GM21423 (cell line): ENCODE results near the gene UPK3BL2.
"Not testable (repeated sequence)": the region's sequence is repeated elsewhere in the genome, so short reads cannot be mapped to it uniquely, and the experiment has no call there.

Source experiments
- ATAC-seq: cut with Tn5 transposase; IDR thresholded peaks from one replicate; pipeline ENCODE4 v1.9.1; 2021; ENCODE audit warnings: mild to moderate bottlenecking, moderate library complexity; ENCODE audit not compliant: unreplicated experiment

UPK3BL2 gene

GRCh38 chr7:102532127-102532526 is 11.4 kb downstream of the UPK3BL2 start:
- not testable (repeated sequence) for ATAC-seq

GRCh38 chr7:102531583-102531982 is 11.9 kb downstream of the UPK3BL2 start:
- not testable (repeated sequence) for ATAC-seq

DNA sequence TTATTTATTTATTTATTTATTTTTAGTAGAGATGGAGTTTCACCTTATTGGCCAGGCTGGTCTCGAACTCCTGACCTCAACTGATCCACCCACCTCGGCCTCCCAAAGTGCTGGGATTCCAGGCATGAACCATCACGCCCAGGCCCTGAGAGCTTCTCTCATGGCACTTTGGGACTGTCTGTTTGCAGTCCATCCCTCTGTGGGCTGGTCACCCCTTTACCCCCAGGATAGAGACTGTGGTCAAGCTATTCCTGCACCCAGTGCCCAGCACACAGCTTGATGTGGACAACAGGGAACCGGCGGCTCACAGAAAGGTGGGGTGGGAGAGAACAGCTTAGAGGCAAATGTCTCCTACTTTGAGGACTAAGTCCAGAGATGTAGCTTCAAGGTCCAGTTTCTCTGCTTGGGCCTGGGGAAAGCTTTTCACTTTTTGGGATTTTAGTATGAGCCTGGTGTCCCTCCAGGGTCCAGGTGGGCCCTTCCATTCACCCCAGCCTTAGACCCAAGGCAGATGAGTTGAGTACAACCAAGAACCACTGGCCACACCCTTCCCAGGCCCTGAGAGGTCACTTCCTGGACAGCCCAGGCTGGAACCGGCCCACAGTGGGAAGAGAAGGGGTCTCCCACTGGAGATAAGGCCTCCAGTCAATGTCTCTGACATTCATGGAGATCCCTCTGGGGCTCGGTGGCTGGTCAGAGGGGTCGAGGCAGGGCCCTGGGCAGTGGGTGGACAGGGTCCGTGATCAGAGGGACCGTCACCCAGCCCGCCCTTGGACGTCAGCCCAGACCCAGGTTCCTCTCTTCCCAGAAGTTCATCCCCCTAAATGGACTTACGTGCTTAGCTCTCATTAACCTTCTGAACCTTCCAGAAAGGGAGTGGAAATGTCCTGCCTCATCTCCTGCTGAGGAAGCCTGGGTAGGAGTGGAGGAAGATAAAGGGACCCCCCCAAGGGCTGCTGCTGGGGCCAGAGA is 15.4 kb downstream of the UPK3BL2 start:
- ATAC-seq = not testable (repeated sequence)

GRCh38 chr7:102527182-102527581 is 16.3 kb downstream of the UPK3BL2 start:
- not testable (repeated sequence) for ATAC-seq

DNA sequence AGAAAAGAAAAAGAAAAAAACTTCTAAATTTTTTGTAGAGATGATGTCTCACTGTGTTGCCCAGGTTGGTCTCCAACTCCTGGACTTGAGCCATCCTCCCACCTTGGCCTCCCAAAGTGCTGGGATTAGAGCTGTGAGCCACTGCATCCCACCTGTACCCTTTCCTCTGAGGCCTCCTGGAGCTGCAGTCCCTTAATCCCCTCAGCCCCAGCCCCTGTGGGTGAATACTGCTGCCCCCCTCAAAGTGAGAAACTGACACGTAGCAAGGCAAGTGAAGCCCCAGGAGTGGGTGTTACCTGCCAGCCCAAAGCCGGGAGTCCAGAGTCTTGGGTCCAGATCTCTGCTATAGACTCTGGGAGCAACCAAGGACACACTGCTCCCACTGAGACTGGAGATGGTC is 18.7 kb downstream of the UPK3BL2 start:
- not testable (repeated sequence) for ATAC-seq

DNA sequence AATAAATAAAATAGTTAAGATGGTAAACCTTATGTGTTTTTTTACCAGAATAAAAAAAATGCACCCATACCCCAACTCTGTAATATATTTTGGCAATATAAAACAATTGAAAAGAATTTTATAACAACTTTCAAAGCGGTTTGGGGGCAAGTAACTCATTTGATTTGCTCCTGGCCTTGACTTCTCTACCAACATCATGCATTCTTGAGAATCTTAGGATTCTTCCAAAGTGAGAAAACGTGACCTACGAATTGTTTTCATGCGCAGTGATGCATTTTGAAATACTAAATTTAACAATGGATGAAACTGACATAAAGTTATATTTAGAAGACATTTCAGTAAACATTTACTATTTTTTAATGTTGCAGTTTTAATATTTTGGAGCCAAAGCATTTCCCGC is 22.7 kb downstream of the UPK3BL2 start:
- ATAC-seq = not testable (repeated sequence)

DNA sequence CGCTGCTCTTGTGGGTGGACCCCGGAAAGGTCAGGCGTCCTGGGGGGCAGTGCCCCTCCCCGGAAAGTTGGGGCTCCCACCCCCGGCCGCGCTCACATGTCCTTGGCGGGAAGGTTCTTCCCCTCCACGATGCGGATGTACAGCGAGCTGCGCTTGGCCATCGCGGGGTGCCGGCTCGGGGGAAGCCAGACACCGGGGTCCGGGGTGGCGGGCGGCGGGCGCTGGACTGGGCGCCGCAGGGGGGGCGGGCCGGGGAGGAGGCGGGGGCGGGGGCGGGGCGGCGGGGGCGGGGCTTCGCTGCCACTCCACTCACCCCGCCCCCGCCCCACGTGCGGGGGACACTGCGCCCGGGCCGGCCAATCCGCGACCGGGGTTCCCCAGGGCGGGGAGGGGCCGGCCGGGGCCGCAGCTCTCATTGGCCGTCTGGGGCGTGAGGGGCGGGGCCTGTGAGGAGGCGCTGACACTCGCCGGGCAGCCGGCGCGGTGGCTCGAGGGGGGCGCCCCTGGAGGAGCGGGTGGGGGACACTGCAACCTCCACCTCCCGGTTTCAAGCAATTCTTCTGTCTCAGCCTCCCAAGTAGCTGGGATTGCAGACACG is 25.8 kb downstream of the UPK3BL2 start, which contains the start of gene RASA4B:
TSS of gene RASA4B (minus strand) at position 228 of the 598 bp plus-strand sequence. CDS start at position 161, 67 bp downstream.
- peak; percentile 67 for ATAC-seq

- ATAC-seq = not testable (repeated sequence)
Observed at GRCh38 chr7:102516951-102517350, 26.5 kb downstream of the UPK3BL2 start.

- ATAC-seq = not testable (repeated sequence)
Observed at GRCh38 chr7:102515889-102516288, 27.6 kb downstream of the UPK3BL2 start.

GRCh38 chr7:102514881-102515721 is 28.4 kb downstream of the UPK3BL2 start:
- ATAC-seq = peak; percentile 62

GRCh38 chr7:102512642-102513221 is 30.8 kb downstream of the UPK3BL2 start:
- ATAC-seq = not testable (repeated sequence)

DNA sequence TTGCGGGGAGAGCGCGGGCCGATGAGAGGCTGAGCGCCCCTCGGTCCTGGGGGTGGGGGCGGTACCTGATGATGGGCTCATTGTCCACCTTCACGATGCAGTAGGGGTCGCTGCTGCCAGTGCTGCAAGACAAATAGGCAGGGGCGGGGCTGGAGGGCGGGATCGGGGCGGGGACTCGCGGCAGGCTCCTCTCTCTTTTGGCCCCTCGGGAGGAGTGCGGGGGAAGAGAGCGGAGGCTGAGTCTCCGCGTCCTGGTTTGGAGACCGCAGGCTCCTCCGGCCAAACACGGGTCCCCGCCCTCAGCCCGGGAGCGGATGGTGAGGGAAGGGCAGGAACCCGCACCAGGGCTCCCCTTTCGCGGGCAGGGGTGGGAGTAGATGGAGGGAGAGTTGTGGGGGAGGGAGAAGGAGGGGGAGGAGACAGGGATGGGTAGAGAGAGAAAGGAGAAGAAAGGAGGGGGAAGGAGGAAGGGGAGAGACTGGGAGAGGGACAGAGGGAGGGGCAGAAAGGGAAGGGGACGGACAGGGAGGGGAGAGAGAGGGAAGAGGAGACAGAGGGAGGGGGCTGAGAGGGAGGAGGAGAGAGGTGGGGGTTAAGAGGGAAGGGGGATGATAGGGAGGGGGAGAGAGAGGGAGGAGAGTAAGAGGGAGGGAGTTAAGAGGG is 31.5 kb downstream of the UPK3BL2 start:
- ATAC-seq = peak; percentile 38

DNA sequence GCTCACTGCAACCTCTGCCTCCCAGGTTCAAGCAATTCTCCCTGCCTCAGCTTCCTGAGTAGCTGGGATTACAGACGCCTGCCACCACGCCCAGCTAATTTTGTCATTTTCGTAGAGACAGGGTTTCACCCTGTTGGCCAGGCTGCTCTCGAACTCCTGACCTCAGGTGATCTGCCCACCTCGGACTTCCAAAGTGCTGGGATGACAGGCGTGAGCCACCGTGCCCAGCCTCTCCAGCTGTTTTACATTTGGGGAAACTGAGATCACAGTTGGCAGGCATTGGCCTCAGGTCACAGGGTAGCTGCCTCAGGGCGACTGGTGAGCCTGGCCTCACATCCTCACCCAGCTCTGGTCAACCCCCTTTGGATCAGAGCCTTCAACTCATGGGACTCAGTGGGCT is 32.9 kb downstream of the UPK3BL2 start:
- ATAC-seq = not testable (repeated sequence)

DNA sequence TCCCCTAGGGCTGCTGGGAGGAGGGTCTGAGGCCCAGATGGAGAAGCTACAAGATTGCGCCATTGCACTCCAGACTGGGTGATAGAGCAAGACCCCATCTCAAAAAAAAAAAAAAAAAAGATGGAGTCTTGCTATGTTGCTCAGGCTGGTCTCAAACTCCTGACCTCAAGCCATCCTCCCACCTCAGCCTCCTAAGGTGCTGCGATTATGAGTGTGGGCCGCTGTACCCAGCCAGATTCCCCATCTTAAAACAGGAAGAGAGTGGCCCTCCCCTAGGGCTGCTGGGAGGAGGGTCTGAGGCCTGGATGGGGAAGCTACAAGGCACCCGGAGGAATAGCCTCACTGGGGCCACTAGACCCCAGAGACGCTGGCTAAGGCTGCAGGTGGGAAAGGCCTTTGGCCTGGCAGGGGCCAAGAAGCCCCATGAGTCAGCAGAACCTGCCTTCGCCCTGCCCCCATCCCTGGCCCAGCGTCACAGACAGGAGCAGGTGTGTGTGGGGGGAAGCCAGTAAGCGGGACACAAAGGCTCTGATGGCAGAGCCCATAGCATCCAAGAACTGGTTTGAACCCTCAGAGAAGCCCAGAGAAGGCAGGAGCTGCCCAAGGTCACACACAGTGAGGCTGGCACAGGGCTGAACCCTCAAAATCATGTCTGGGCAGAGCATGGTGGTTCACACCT is 35.9 kb downstream of the UPK3BL2 start:
- ATAC-seq = not testable (repeated sequence)

DNA sequence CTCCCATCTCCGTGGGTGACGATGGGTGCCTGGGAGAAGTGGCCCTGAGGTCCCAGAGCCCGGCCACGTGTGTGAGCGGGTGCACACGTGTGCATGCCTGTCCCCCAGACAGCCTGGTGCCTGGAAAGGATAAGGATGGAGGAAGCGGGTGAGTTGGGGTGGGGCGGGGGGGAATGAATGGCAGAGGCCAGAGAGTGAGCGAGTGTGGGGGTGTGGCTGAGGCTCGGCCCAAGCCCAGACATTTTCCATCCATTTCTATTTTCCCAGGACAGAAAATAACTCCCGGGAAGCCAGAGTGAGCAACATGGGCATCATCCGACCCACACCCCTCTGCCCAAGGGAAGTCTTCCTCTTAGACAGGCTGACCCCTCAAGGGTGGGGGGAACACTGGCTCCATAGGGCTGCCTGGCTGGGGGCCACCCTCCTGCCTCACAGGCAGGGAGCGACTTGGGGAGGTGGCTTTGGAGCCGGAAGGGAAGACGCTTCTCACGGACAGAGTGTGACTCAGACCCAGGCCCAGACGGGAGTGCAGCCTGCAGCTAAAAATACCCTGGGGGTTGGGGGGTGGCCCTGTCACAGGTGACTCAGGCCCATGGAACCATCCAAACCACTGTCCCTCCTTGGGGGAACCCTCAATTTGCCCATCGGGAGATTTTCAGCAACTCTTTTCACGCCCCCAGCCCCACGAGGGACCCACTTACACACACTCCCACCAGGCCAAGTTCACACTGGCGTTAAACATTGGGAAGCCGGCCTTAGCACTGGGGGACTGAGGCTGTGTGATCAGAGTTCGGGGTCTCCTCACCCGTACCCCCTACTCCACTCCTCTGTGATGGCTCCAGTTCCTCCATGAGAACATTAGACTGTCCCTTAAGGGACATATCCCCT is 38.0 kb downstream of the UPK3BL2 start:
- ATAC-seq = not testable (repeated sequence)

DNA sequence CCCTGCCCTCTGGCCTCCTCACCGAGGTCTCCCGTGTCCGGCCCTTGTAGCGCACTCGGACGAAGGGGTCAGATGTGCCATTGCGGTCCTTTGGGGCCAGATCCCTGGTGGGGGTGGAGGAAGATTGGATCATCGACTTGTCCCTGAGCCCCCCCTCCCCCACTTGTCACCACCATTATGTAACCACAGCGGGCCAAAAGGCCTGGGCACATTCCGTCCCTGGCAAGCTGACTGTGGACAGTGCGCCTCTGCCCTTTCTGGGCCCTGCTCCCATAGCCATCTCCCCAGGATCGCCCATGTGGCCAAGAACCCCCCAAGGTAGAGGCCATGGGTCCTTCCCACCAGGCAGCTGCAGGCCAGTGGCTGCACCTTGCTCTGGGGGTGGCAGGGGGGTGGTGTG is 40.4 kb downstream of the UPK3BL2 start:
- not testable (repeated sequence) for ATAC-seq

DNA sequence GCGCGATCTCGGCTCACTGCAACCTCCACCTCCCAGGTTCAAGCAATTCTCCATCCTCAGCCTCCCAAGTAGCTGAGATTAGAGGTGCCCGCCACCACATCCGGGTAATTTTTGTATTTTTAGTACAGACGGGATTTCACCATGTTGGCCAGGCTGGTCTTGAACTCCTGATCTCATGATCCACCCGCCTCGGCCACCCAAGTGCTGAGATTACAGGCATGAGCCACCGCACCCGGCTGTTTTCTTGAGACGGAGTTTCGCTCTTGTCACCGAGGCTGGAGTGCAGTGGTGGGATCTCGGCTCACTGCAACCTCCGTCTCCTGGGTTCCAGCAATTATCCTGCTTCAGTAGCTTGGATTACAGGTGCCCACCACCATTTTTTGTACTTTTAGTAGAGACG is 45.2 kb downstream of the UPK3BL2 start:
- ATAC-seq = not testable (repeated sequence)

- ATAC-seq = not testable (repeated sequence)
Observed at GRCh38 chr7:102497308-102497707, 46.2 kb downstream of the UPK3BL2 start.
